NCI-H460 (cell line): ENCODE measurements around the gene PYGB. TPM values are rescaled to one million over a fixed set of nuclear protein-coding genes. Genes with fewer than 3 reads are reported as not detected.
"Not testable (repeated sequence)": the region's sequence is repeated elsewhere in the genome, so short reads cannot be mapped to it uniquely, and the experiment has no call there.

ENCODE experiments used
- DNase-seq: peaks from one replicate; pipeline ENCODE4 v3.0.0-alpha.2; 2016; ENCODE audit warnings: low read depth; ENCODE audit errors: extremely low read depth
- total RNA-seq: library from RNA; depleted of rRNA; stranded (reverse); fragments of >200 nt; shearing (Covaris generic); gene quantifications from 2 replicates; pipeline ENCODE4 v1.2.3, GENCODE V29; 2014

Gene PYGB
- total RNA-seq, 1 experiment from 2014 or later, result 453 TPM

- DNase-seq, result no peak
These were observed 11.9 kb downstream of the PYGB start for GRCh38 chr20:25259788-25260254.

- DNase-seq, result not testable (repeated sequence)
These were observed 13.0 kb downstream of the PYGB start for GRCh38 chr20:25260770-25261437.

GRCh38 chr20:25269057-25269832 lies 21.4 kb downstream of the PYGB start:
- DNase-seq, result no peak

GRCh38 chr20:25269833-25270170 lies 21.9 kb downstream of the PYGB start:
- no peak for DNase-seq

GRCh38 chr20:25270829-25271251 lies 23.0 kb downstream of the PYGB start:
- no peak for DNase-seq

GRCh38 chr20:25271486-25272222 lies 23.8 kb downstream of the PYGB start:
- no peak for DNase-seq

GRCh38 chr20:25272223-25273000 lies 24.5 kb downstream of the PYGB start:
- no peak for DNase-seq

GRCh38 chr20:25273046-25273445 lies 25.2 kb downstream of the PYGB start:
- DNase-seq, result no peak

- no peak for DNase-seq
These were observed 25.9 kb downstream of the PYGB start for GRCh38 chr20:25273541-25274358.

GRCh38 chr20:25274481-25274880 lies 26.6 kb downstream of the PYGB start:
- DNase-seq, result no peak

- no peak for DNase-seq
These were observed 27.3 kb downstream of the PYGB start for GRCh38 chr20:25274891-25275812.

- DNase-seq, result no peak
These were observed 28.1 kb downstream of the PYGB start for GRCh38 chr20:25275813-25276532.

- DNase-seq, result no peak
These were observed 28.7 kb downstream of the PYGB start for GRCh38 chr20:25276533-25277050.

GRCh38 chr20:25277051-25277801 lies 29.3 kb downstream of the PYGB start:
- DNase-seq, result no peak

GRCh38 chr20:25277941-25278521 lies 30.1 kb downstream of the PYGB start:
- no peak for DNase-seq

GRCh38 chr20:25278636-25279361 lies 30.9 kb downstream of the PYGB start:
- DNase-seq, result no peak
